Stomach (tissue), 9 donors: ENCODE measurements around the gene NTNG1. TPM values are rescaled to one million over a fixed set of nuclear protein-coding genes. Genes with fewer than 3 reads are reported as not detected.

Experiments
- DNase-seq, 2 donors: peaks; one replicate each; pipeline versions ENCODE4 v3.0.0 to v3.0.0-alpha.2; 2013 to 2019
- H3K27ac ChIP-seq, 5 donors: fragments of 200-600 bp in 4 of 5; sonication (generic) in 4 of 5; one replicate each; pipeline ENCODE4 v1.5.1; 2013 to 2019; ENCODE audit warnings: mild to moderate bottlenecking in 1 of 5, moderate library complexity in 1 of 5
- H3K27me3 ChIP-seq, 3 donors: fragments of 200-600 bp; sonication (generic); one replicate each; pipeline ENCODE4 v1.5.1; 2017 to 2019; ENCODE audit warnings: mixed run types in 1 of 3
- H3K36me3 ChIP-seq, 4 donors: fragments of 200-600 bp; sonication (generic); 1 replicate in 3 of 4; 2 replicates in 1 of 4; pipeline ENCODE4 v1.5.1; 2016 to 2019
- H3K4me1 ChIP-seq, 4 donors: fragments of 200-600 bp; sonication (generic); one replicate each; pipeline ENCODE4 v1.5.1; 2016 to 2019
- H3K4me3 ChIP-seq, 4 donors: fragments of 200-600 bp; sonication (generic) in 3 of 4; one replicate each; pipeline ENCODE4 v1.5.1; 2016 to 2019; ENCODE audit warnings: mild to moderate bottlenecking in 1 of 4
- H3K9me3 ChIP-seq, 4 donors: fragments of 200-600 bp; sonication (generic); one replicate each; pipeline ENCODE4 v1.5.1; 2016 to 2019
- EP300 ChIP-seq: sonication (generic); formaldehyde crosslinking; IDR thresholded peaks from one replicate; pipeline ENCODE4 v1.6.1; 2017; ENCODE audit warnings: antibody characterized with exemption
- POLR2A ChIP-seq, 4 donors: fragments of 450-650 bp; IDR thresholded peaks; one replicate each; pipeline ENCODE4 v1.6.1; 2016; ENCODE audit warnings: antibody characterized with exemption in 4 of 4, control low read depth in 2 of 4, mild to moderate bottlenecking in 1 of 4, moderate library complexity in 1 of 4
- POLR2AphosphoS5 ChIP-seq, 3 donors: sonication (generic); formaldehyde crosslinking; IDR thresholded peaks; one replicate each; pipeline ENCODE4 v1.6.1; 2016; ENCODE audit warnings: antibody characterized with exemption in 3 of 3
- WGBS, 5 donors: extraction: QIAGEN DNeasy Blood & Tissue Kit in 3 of 5; methylation state at CpG; one replicate each; pipeline versions ENCODE4 v1.1.5 to v1.1.7; 2013 to 2018; 5-methylcytosine and 5-hydroxymethylcytosine counted together
- intact Hi-C: fragments of 100-400 bp; cut with DNase I; formaldehyde crosslinking; loops from one replicate; pipeline ENCODE4 v1.15.1; 2023; ENCODE audit warnings: low total_unique reads
- polyA plus RNA-seq, 3 donors: library from polyadenylated mRNA; stranded (reverse); fragments of 200-250 nt; gene quantifications; one replicate each; pipeline ENCODE4 v1.2.3, GENCODE V29; 2013
- total RNA-seq, 5 donors: library from RNA; depleted of rRNA; stranded (reverse); fragments of >200 nt; gene quantifications; one replicate each; pipeline versions ENCODE4 v1.1.0 to v1.2.3, GENCODE V29; 2014 to 2016
- TF ChIP-seq, protein P1 (sequence below), 7 experiments: fragments of 450-650 bp in 4 of 7; fragments of 200-600 bp in 3 of 7; sonication (generic) in 3 of 7; IDR thresholded peaks; one replicate each; pipeline ENCODE4 v1.5.1; 2016 to 2019; ENCODE audit warnings: antibody characterized with exemption in 7 of 7, control low read depth in 2 of 7, mild to moderate bottlenecking in 1 of 7
- donor health status: healthy with polysubstance abuse.
- donor health status: Bipolar disorder and iron deficiency.
- donor health status: healthy.

The NTNG1 gene
- total and polyA plus RNA-seq, 8 donors: 0.23 to 2.0 (median 0.58) TPM; not detected in 3

DNA sequence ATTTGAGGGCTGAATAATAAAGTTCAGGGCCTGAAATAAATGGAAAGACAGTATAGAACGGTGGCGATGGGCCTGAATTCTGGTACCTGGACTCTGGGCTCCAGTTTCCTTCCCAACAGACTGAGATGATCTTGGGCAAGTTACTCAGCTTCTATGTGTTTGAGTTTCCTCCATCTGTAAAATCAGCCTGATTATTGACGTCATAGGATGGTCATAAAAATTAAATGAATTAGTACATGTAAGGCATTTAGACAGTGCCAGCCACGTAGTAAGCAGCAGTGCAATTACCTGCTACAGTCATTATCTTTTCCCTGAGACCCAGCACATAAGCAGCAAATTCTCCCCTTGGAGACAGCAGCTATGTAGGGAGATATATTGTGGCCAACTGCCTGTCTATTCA is 260.9 kb downstream of the NTNG1 start:
- intact Hi-C loops: no loop called here
- H3K9me3 ChIP-seq: no peaks in the 10 kb centered on the region
- H3K4me3 ChIP-seq: no peak overlapping the region
- 84 to 92% (median 86%) methylated on average over 4 of the region's 4 CpGs for WGBS, 5 donors
- H3K4me1 ChIP-seq: no peaks in the 10 kb centered on the region
- no peak for DNase-seq
- no peaks in the 10 kb centered on the region for H3K27me3 ChIP-seq
- TF ChIP-seq, protein P1, sequence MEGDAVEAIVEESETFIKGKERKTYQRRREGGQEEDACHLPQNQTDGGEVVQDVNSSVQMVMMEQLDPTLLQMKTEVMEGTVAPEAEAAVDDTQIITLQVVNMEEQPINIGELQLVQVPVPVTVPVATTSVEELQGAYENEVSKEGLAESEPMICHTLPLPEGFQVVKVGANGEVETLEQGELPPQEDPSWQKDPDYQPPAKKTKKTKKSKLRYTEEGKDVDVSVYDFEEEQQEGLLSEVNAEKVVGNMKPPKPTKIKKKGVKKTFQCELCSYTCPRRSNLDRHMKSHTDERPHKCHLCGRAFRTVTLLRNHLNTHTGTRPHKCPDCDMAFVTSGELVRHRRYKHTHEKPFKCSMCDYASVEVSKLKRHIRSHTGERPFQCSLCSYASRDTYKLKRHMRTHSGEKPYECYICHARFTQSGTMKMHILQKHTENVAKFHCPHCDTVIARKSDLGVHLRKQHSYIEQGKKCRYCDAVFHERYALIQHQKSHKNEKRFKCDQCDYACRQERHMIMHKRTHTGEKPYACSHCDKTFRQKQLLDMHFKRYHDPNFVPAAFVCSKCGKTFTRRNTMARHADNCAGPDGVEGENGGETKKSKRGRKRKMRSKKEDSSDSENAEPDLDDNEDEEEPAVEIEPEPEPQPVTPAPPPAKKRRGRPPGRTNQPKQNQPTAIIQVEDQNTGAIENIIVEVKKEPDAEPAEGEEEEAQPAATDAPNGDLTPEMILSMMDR (IDR thresholded peaks at IDR 0.05): no peak
- TF ChIP-seq EP300: no peak
- no peak for TF ChIP-seq POLR2A (IDR thresholded peaks at IDR 0.05)
- TF ChIP-seq POLR2AphosphoS5 (IDR thresholded peaks at IDR 0.05): no peak
- H3K36me3 ChIP-seq: no peaks in the 10 kb centered on the region
- no peak overlapping the region for H3K27ac ChIP-seq

DNA sequence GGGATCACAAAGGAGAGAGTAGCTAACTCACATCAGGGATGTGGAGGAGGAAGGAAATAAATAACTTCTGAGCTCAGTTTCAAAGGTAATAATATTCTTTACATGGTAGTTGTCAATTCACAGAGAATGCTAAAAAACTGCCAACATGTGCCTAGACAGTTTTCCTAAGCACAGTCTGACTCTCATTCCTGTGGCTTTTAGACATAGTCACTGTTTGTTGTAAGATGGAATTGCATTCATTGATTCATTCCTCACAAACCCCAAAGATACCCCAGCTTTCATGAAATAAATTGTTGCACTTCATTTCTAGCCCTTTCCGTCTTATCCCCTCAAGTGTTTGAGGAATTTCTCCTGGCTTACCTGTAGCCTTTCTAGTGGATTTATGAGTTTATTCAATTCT is 263.9 kb downstream of the NTNG1 start:
- Histone ChIP-seq H3K27ac (no peak overlapping the region), H3K36me3 (no peaks in the 10 kb centered on the region), H3K27me3 (no peaks in the 10 kb centered on the region), H3K4me1 (no peaks in the 10 kb centered on the region), H3K9me3 (no peaks in the 10 kb centered on the region), H3K4me3 (no peak overlapping the region)
- intact Hi-C loops: no loop called here
- 77 to 89% (median 85%) methylated on average over 1 of the region's 1 CpG for WGBS, 5 donors
- DNase-seq: no peak
- TF ChIP-seq, protein P1 (IDR thresholded peaks at IDR 0.05): no peak
- TF ChIP-seq EP300 (no peak), POLR2A (IDR thresholded peaks at IDR 0.05) (no peak), POLR2AphosphoS5 (IDR thresholded peaks at IDR 0.05) (no peak)

DNA sequence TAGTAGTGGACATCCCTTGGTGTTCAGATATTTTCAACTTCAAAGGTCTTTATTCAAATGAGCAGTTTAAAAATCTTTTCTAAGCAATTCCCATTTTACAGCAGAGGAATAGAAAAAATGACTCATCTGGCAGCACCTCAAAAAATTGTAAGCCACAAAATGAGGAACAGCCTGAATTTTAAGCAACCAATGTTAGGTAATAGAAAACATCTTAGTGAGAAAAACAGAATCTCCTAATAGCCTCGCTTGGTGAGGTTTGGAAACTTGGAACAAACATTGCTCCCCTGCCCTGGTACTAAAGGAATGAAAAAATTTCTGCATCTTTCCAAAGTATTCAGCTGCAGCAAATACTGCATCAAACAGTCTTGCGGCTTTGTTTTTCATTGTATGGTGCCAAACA is 264.4 kb downstream of the NTNG1 start:
- H3K4me1 ChIP-seq: no peaks in the 10 kb centered on the region
- H3K36me3 ChIP-seq: no peaks in the 10 kb centered on the region
- intact Hi-C loops: no loop called here
- WGBS, 5 donors: 66 to 79% (median 76%) methylated on average over 2 of the region's 2 CpGs
- TF ChIP-seq POLR2A (IDR thresholded peaks at IDR 0.05): no peak
- TF ChIP-seq, protein P1 (IDR thresholded peaks at IDR 0.05): no peak
- TF ChIP-seq POLR2AphosphoS5 (IDR thresholded peaks at IDR 0.05): no peak
- TF ChIP-seq EP300: no peak
- DNase-seq: no peak
- H3K4me3 ChIP-seq: no peak overlapping the region
- no peak overlapping the region for H3K27ac ChIP-seq
- H3K9me3 ChIP-seq: no peaks in the 10 kb centered on the region
- H3K27me3 ChIP-seq: no peaks in the 10 kb centered on the region

DNA sequence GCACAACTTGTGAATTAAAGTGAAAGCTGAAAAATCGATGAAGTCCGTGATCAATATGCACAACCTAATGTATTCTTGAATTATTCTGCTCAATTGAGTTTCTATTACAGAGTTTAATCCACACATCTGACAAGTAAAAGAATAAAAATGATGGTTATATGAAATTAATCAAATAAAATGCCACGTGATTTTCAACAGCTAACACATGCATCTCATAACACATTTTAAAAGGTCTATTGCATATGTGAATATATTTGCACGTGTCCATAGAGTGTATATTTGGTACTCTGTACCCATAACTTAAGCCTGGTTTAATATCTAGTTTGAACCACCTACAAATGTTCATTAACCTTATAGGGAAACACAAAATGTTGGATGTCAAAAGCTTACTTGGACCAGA is 266.2 kb downstream of the NTNG1 start:
- Histone ChIP-seq H3K36me3 (no peaks in the 10 kb centered on the region), H3K4me3 (no peak overlapping the region), H3K9me3 (no peaks in the 10 kb centered on the region), H3K4me1 (no peaks in the 10 kb centered on the region), H3K27ac (no peak overlapping the region), H3K27me3 (no peaks in the 10 kb centered on the region)
- TF ChIP-seq POLR2AphosphoS5 (IDR thresholded peaks at IDR 0.05): no peak
- no peak for TF ChIP-seq POLR2A (IDR thresholded peaks at IDR 0.05)
- TF ChIP-seq, protein P1 (IDR thresholded peaks at IDR 0.05): no peak
- no peak for TF ChIP-seq EP300
- DNase-seq: no peak
- 77 to 83% (median 80%) methylated on average over 4 of the region's 4 CpGs for WGBS, 5 donors
- intact Hi-C loops: no loop called here
